Peyer's patch (tissue), 4 donors: Measurements from ENCODE around the gene GAMT. TPM values are rescaled to one million over a fixed set of nuclear protein-coding genes. Genes with fewer than 3 reads are reported as not detected.
"Not testable (repeated sequence)": the region's sequence is repeated elsewhere in the genome, so short reads cannot be mapped to it uniquely, and the experiment has no call there.

Source experiments
- DNase-seq, 3 donors: peaks; one replicate each; pipeline ENCODE4 v3.0.0-alpha.2; 2017 to 2019
- H3K27ac ChIP-seq, 4 donors: fragments of 200-600 bp; sonication (generic); one replicate each; pipeline ENCODE4 v1.5.1; 2016 to 2019
- H3K27me3 ChIP-seq, 2 donors: fragments of 200-600 bp; sonication (generic); one replicate each; pipeline ENCODE4 v1.5.1; 2019
- H3K36me3 ChIP-seq, 3 donors: fragments of 200-600 bp; sonication (generic); one replicate each; pipeline ENCODE4 v1.5.1; 2016 to 2019
- H3K4me1 ChIP-seq, 4 donors: fragments of 200-600 bp; sonication (generic); one replicate each; pipeline ENCODE4 v1.5.1; 2016 to 2019
- H3K4me3 ChIP-seq, 4 donors: fragments of 200-600 bp; sonication (generic); 1 replicate in 3 of 4; 2 replicates in 1 of 4; pipeline ENCODE4 v1.5.1; 2016 to 2019; ENCODE audit warnings: mild to moderate bottlenecking in 1 of 4
- H3K9me3 ChIP-seq, 4 donors: fragments of 200-600 bp; sonication (generic); one replicate each; pipeline ENCODE4 v1.5.1; 2016 to 2019; ENCODE audit warnings: mild to moderate bottlenecking in 1 of 4
- CTCF ChIP-seq, 6 experiments: fragments of 450-650 bp in 4 of 6; fragments of 200-600 bp in 2 of 6; sonication (generic) in 1 of 6; IDR thresholded peaks; one replicate each; pipeline ENCODE4 v1.5.1; 2017 to 2019; ENCODE audit warnings: antibody characterized with exemption in 6 of 6, mild to moderate bottlenecking in 3 of 6, moderate library complexity in 1 of 6
- POLR2A ChIP-seq, 2 donors: fragments of 450-650 bp; IDR thresholded peaks; one replicate each; pipeline ENCODE4 v1.5.1; 2017; ENCODE audit warnings: antibody characterized with exemption in 2 of 2, mild to moderate bottlenecking in 2 of 2, moderate library complexity in 2 of 2
- total RNA-seq, 4 donors: library from RNA; depleted of rRNA; stranded (reverse); fragments of >200 nt; gene quantifications; one replicate each; pipeline ENCODE4 v1.1.0, GENCODE V29; 2016

The GAMT gene
- total RNA-seq, 4 donors from 2014 or later = 2.5 to 3.1 TPM; not detected in 2

GRCh38 chr19:1445932-1446712, 44.8 kb upstream of the GAMT start:
- H3K4me1 ChIP-seq = peaks cover 0 to 33% (median 16%) of the 10 kb centered on the region in 4 donors
- peak overlapping the region in 3 of 4 donors; percentile 48 to 51 (median 49) for H3K4me3 ChIP-seq
- no peak for DNase-seq
- H3K27me3 ChIP-seq = peaks cover 3 to 49% of the 10 kb centered on the region in 2 donors
- H3K9me3 ChIP-seq = no peaks in the 10 kb centered on the region
- H3K36me3 ChIP-seq = peaks cover 0 to 15% (median 0%) of the 10 kb centered on the region in 3 donors
- no peak overlapping the region for H3K27ac ChIP-seq
- TF ChIP-seq CTCF (IDR thresholded peaks at IDR 0.05) = no peak

DNA sequence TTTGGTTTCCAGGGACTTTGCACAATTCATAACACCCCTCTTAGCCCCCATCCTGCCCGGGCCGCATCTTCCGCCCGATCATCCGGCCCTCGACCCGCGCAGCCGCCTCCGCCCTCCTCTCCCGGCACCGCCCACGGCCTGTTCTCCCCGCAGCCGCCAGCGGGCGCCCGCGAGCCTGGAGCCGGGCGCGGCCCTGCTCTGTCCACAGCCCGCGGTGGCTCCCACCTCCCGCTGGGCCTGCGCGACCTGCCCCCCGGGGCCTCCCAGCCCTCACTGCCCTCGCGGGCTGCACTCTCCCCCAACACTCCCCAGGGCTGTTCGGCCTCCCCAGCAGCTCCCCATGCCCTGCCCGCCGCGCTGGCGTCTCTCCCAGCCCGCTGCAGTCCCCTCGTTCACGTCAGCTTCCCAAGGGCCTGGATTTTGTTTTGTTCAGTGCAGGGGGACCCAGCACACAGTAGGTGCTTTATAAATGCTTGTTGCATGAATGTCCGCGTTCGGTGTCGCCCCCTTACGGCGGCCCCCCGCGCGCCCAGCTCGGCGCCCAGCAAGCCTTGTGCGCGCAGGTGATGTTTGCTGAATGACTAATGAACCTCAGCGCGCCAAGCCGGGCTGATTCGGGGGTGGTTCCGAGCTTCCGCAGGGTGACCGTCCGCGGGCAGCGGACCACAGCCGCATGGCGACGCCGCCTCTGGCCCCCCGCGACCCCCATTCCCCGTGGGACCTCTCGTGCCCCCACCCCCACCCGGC, 44.0 kb upstream of the GAMT start:
- Histone ChIP-seq H3K9me3 (no peaks in the 10 kb centered on the region), H3K4me1 (peaks cover 0 to 33% (median 16%) of the 10 kb centered on the region in 4 donors), H3K27ac (peak overlapping the region in 1 of 4 donors; percentile 65), H3K36me3 (peaks cover 0 to 22% (median 0%) of the 10 kb centered on the region in 3 donors), H3K4me3 (peak overlapping the region; percentile 33 to 51 (median 48)), H3K27me3 (peaks cover 3 to 42% of the 10 kb centered on the region in 2 donors)
- peak; percentile 74 to 87 (median 87) for DNase-seq
- TF ChIP-seq POLR2A (IDR thresholded peaks at IDR 0.05) (no peak), CTCF (IDR thresholded peaks at IDR 0.05) (peak; percentile 69 to 98 (median 94))

DNA sequence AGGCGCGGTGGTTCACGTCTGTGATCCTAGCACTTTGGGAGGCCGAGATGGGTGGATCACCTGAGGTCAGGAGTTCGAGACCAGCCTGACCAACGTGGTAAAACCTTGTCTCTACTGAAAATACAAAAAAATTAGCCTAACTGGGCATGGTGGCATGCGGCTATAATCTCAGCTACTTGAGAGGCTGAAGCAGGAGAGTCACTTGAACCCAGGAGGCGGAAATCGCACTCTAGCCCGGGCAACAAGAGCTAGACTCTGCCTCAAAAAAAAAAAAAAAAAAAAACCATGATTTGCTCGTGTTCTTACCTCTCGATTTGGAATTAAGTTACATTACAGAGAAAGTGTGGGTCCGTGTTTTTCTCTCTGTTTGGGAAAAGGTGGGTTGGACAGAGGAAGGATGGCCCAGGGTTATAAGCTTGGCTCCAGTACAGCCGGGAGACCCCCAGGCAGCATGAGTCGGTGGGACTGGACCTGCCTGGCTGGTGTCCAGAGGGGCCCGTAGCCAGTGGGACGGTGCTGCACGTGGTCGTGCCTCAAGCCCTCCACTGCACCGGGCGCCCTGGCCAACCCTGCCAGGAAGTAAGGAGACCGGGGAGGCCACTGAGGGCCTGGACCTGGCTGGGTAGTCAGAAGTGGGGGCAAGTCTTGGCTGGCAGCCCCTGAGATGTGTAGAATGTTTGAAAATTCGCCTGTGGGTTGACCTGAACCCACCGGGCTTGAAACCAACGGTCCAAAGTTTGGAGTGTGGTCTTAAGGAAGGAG, 40.5 kb upstream of the GAMT start:
- no peak overlapping the region for H3K4me3 ChIP-seq
- DNase-seq = no peak
- H3K4me1 ChIP-seq = peaks cover 0 to 38% (median 23%) of the 10 kb centered on the region in 4 donors
- H3K36me3 ChIP-seq = peaks cover 0 to 32% (median 0%) of the 10 kb centered on the region in 3 donors
- peaks cover 3 to 16% of the 10 kb centered on the region in 2 donors for H3K27me3 ChIP-seq
- no peak overlapping the region for H3K27ac ChIP-seq
- no peaks in the 10 kb centered on the region for H3K9me3 ChIP-seq
- no peak for TF ChIP-seq POLR2A (IDR thresholded peaks at IDR 0.05)
- no peak for TF ChIP-seq CTCF (IDR thresholded peaks at IDR 0.05)

GRCh38 chr19:1441022-1441426, 39.7 kb upstream of the GAMT start:
- Histone ChIP-seq H3K27me3 (peaks cover 0 to 7% of the 10 kb centered on the region in 2 donors), H3K4me1 (peaks cover 0 to 30% (median 19%) of the 10 kb centered on the region in 4 donors), H3K27ac (no peak overlapping the region), H3K4me3 (no peak overlapping the region), H3K36me3 (peaks cover 0 to 32% (median 0%) of the 10 kb centered on the region in 3 donors), H3K9me3 (no peaks in the 10 kb centered on the region)
- TF ChIP-seq CTCF (IDR thresholded peaks at IDR 0.05) = no peak
- TF ChIP-seq POLR2A (IDR thresholded peaks at IDR 0.05) = no peak
- DNase-seq = no peak

DNA sequence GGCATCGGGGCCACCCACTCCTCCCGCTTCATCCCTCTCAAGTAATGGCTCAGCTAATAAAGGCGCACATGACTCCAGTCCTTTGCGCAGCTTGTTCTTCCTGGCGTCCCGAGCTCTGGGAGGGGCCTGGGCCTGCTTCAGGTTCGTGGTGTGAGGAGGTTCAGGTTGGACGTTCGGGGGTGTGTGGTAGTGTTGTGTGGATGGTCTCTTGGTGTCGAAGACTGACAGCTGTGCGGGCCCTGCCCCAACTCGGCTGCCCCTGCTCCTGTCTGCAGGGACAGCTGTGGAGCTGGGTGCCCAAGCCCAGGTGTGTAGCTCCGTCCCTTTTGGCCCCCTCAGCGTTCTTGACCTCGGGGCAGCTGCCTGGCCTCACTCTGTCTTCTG, 39.1 kb upstream of the GAMT start:
- Histone ChIP-seq H3K27ac (no peak overlapping the region), H3K9me3 (no peaks in the 10 kb centered on the region), H3K4me3 (no peak overlapping the region), H3K27me3 (peaks cover 0 to 1% of the 10 kb centered on the region in 2 donors), H3K4me1 (peaks cover 0 to 24% (median 14%) of the 10 kb centered on the region in 4 donors), H3K36me3 (peaks cover 0 to 35% (median 0%) of the 10 kb centered on the region in 3 donors)
- DNase-seq = no peak
- TF ChIP-seq CTCF (IDR thresholded peaks at IDR 0.05) (no peak), POLR2A (IDR thresholded peaks at IDR 0.05) (no peak)

DNA sequence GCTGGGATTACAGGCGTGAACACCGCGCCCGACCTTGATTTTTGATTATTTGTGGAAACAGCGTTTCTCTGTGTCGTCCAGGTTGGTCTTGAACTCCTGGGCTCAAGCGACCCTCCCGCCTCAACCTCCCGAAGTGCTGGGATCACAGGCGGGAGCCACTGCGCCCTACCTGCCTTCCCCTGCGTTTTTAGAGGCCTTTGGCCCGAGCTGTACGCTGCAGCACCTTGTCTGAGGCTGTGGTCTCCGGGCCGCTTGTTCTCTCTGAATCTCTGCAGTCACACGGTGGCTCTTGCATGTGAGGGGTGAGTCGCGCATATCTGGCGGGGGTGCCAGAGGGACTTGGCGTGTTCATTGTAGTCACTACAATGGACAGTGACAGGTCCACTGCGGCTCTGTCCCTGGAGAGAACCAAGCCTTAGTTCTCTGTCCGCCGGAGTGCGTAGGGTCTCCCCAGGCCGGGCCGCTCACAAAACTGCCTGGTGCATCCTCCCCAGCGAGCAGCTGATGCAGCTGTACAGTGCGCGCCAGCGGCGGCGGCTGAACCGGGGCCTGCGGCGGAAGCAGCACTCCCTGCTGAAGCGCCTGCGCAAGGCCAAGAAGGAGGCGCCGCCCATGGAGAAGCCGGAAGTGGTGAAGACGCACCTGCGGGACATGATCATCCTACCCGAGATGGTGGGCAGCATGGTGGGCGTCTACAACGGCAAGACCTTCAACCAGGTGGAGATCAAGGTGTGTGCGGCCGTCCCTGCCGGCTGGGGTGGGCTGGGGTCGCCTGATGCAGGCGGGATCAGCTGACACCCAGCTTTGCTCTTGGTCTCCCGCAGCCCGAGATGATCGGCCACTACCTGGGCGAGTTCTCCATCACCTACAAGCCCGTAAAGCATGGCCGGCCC, 38.4 kb upstream of the GAMT start:
- Histone ChIP-seq H3K27ac (peak overlapping the region in 2 of 4 donors; percentile 79 to 89), H3K4me1 (peaks cover 0 to 17% (median 11%) of the 10 kb centered on the region in 4 donors), H3K4me3 (peak overlapping the region; percentile 70 to 92 (median 77)), H3K36me3 (peaks cover 0 to 41% (median 0%) of the 10 kb centered on the region in 3 donors)
- not testable (repeated sequence) for DNase-seq, H3K27me3 ChIP-seq, H3K9me3 ChIP-seq
